SK-N-MC (cell line): ENCODE results near the gene PLD6.

Source experiments
- EZH2 ChIP-seq: fragments of 200-600 bp; sonication (generic); IDR thresholded peaks from one replicate; pipeline ENCODE4 v1.6.1; 2017; ENCODE audit warnings: antibody characterized with exemption
- FOXP2 ChIP-seq: optimal IDR thresholded peaks from 2 replicates; pipeline ENCODE3; 2011; ENCODE audit warnings: mild to moderate bottlenecking, moderate library complexity; ENCODE audit not compliant: insufficient read depth; ENCODE audit errors: extremely low read length, control extremely low read depth
- POLR2AphosphoS5 ChIP-seq: IDR thresholded peaks from 2 replicates; pipeline ENCODE4 v1.6.1; 2012; ENCODE audit warnings: mild to moderate bottlenecking, low read depth, low read length, borderline replicate concordance

DNA sequence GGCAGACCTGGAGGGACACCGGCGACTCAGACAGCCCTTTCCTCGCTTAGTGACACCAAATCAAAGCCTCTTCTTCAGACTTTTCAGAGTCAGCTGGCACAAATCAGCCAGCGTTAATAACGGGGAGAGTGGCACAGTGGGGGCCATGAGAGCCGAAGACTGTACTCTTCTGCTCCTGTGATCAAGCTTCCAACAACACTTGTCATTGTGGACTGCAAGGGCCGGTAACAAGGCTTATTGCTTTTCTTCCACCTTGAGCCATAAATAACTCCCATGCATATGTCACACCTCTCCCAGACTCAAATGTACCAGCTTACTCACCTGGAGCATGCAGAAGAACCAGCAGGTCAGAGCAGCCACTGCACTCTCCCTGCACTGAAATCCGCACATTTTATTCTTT lies 18.0 kb upstream of the PLD6 start:
- no peak for TF ChIP-seq EZH2
- TF ChIP-seq POLR2AphosphoS5: no peak
- no peak for TF ChIP-seq FOXP2
